Fibroblast of villous mesenchyme (primary cell): ENCODE data around the gene KMT5B. TPM values are rescaled to one million over a fixed set of nuclear protein-coding genes. Genes with fewer than 3 reads are reported as not detected.

ENCODE experiments used
- DNase-seq: peaks from one replicate; pipeline ENCODE4 v3.0.0-alpha.2; 2010; ENCODE audit warnings: low read depth
- H3K4me3 ChIP-seq: 2 replicates; pipeline ENCODE4 v1.5.1; 2011; ENCODE audit warnings: low read depth, mild to moderate bottlenecking, low read length
- total RNA-seq: library from RNA; depleted of rRNA; stranded (reverse); fragments of >200 nt; gene quantifications from 2 replicates; pipeline ENCODE4 v1.2.3, GENCODE V29; 2012
- TF ChIP-seq, protein P1 (sequence below): IDR thresholded peaks from 2 replicates; pipeline ENCODE4 v1.5.1; 2012; ENCODE audit warnings: low read depth, mild to moderate bottlenecking, low read length; ENCODE audit not compliant: insufficient read depth

Gene KMT5B
- total RNA-seq, 1 donor = 29.4 TPM

DNA sequence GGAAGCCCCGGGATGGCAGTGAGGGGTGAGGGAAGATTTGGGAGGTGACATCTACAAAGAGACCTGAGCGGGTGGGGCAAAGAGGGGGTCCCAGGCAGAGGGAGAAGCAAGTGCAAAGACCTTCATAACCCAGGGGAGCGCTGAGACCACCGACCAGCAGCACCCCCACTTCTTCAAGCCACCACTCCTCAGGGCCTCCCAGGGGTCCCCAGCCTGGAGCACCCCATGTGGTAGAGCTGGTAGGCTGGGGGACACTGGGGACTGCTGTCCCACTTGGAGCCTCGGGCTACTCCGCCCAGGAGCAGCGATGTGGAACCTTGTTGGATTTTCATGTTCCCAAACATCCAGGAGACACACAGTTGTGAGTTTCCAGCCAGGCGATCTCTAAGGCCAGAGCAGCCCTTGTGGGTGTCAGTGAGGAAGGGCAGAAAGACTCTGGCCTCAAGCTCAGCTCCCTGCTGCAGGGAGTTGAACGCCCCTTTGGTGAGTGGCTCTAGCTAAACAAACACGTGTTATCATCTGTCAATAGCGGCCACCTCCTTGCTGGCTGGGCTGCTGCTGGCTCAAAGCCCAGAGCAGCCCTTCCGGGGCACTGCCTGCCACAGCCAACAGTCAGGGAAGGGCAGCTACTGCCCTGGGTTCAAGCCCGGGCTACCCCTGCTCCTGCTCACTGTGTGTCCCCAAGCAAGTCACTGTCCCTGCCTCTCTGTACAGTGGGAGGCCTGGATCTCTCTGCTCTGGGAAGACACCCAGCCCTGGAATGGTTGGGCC, 66.2 kb downstream of the KMT5B start:
- H3K4me3 ChIP-seq = no peak overlapping the region
- peak; percentile 31 for DNase-seq
- TF ChIP-seq, protein P1, sequence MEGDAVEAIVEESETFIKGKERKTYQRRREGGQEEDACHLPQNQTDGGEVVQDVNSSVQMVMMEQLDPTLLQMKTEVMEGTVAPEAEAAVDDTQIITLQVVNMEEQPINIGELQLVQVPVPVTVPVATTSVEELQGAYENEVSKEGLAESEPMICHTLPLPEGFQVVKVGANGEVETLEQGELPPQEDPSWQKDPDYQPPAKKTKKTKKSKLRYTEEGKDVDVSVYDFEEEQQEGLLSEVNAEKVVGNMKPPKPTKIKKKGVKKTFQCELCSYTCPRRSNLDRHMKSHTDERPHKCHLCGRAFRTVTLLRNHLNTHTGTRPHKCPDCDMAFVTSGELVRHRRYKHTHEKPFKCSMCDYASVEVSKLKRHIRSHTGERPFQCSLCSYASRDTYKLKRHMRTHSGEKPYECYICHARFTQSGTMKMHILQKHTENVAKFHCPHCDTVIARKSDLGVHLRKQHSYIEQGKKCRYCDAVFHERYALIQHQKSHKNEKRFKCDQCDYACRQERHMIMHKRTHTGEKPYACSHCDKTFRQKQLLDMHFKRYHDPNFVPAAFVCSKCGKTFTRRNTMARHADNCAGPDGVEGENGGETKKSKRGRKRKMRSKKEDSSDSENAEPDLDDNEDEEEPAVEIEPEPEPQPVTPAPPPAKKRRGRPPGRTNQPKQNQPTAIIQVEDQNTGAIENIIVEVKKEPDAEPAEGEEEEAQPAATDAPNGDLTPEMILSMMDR = no peak

DNA sequence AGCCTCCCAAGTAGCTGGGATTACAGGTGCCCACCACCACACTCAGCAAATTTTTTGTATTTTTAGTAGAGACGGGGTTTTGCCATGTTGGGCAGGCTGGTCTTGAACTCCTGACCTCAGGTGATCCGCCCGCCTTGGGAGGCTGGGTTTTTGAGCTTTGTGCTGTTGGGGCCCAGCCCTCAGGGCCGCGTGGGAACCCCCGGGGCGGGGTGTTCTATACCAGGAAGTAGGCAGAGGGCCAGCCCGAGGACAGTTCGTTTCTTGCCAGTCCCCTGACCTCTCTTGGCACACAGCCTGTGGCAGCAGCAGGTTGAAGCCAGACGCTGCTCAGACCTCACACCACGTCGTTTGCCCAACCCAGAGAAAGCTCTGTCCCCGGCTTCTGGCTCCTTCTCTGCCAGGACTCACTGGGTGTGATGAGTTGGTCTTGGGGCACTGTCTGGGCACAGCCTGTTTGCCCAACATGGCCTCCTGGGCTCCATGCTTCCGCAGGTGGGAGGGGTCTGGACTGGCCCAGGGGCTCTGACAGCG, 67.0 kb downstream of the KMT5B start:
- no peak overlapping the region for H3K4me3 ChIP-seq
- no peak for DNase-seq
- TF ChIP-seq, protein P1 = no peak

DNA sequence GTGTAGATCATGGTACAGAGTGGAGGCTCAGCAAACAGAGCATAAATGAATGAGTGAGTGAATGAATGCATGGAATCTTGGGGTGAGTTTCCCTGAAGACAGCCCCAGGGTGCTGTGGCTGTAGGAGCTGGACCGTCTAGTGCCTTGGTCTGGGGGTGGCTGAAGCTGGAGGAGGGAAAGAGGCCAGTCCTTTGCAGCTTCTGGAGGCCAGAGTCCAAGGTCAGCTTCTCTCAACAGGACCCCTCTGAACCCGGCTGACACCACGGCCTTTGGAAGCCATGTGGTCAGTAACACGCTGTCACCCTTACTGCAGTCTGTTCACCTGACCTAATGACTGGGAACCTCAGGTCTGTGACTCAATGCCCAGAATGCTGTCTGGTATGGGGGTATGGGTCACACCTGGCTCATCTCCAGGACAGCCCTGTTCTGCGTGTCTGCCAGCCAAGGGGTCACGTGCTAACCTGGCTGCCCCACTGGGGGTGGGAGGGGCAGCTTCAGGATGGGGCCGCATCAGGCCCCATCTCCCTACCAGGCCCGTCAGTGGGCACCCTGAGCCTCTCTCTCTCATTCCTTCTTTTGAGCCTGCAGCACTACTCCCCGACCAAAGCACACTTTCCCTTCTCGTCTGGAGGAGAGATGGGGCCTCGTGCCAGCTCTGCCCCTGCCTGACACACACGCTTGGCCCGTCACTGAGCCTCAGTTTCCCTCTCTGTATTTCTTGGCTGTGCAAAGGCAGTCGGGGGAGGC, 67.8 kb downstream of the KMT5B start:
- DNase-seq = no peak
- TF ChIP-seq, protein P1 = no peak

DNA sequence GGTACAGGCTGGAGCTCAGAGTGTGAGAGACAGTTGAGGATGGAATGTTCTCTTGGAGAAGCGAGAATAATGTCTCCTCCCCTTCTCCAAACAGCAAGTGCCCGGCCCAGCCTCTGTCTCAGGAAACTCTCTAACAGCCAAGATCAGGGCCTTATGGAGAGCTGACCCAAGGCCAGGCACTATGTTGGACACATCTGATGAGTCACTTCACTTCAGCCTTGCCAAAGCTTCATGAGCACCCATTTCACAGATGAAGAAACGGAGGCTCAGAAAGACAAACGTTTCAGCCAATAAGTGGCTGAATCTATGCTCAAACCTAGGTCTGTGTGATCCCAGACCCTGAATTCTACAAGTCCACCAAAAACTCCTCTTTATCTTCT, 69.8 kb downstream of the KMT5B start:
- no peak for DNase-seq
- TF ChIP-seq, protein P1 = no peak
- no peak overlapping the region for H3K4me3 ChIP-seq

More for the DNA sequence above, 67.8 kb downstream of the KMT5B start:
- no peak overlapping the region for H3K4me3 ChIP-seq

- TF ChIP-seq, protein P1 = no peak
- no peak overlapping the region for H3K4me3 ChIP-seq
- DNase-seq = no peak
Observed at GRCh38 chr11:68142441-68143309, 70.4 kb downstream of the KMT5B start.

- DNase-seq = no peak
- no peak overlapping the region for H3K4me3 ChIP-seq
- TF ChIP-seq, protein P1 = no peak
Observed at GRCh38 chr11:68142028-68142412, 71.1 kb downstream of the KMT5B start.
